SW480 (cell line): ENCODE results near the gene ACVR1.
A peak's percentile ranks its signal among the peaks of the same experiment; 100 is the strongest.

Source experiments
- DNase-seq: peaks from one replicate; pipeline ENCODE4 v3.0.0-alpha.2; 2016; ENCODE audit warnings: low spot score

The ACVR1 gene

GRCh38 chr2:157789933-157790511, 86.1 kb downstream of the ACVR1 start:
- DNase-seq, result no peak

- DNase-seq, result no peak
These were observed 86.9 kb downstream of the ACVR1 start for GRCh38 chr2:157789256-157789655.

GRCh38 chr2:157788201-157788600, 87.9 kb downstream of the ACVR1 start:
- no peak for DNase-seq

GRCh38 chr2:157787364-157787938, 88.7 kb downstream of the ACVR1 start:
- DNase-seq, result no peak

- no peak for DNase-seq
These were observed 89.3 kb downstream of the ACVR1 start for GRCh38 chr2:157786663-157787363.

- no peak for DNase-seq
These were observed 90.1 kb downstream of the ACVR1 start for GRCh38 chr2:157785866-157786662.

- DNase-seq, result no peak
These were observed 90.9 kb downstream of the ACVR1 start for GRCh38 chr2:157785200-157785599.

GRCh38 chr2:157784823-157785175, 91.3 kb downstream of the ACVR1 start:
- no peak for DNase-seq

GRCh38 chr2:157784169-157784822, 91.8 kb downstream of the ACVR1 start:
- peak; percentile 71 for DNase-seq

GRCh38 chr2:157783245-157783644, 92.9 kb downstream of the ACVR1 start:
- DNase-seq, result no peak

GRCh38 chr2:157782057-157782845, 93.9 kb downstream of the ACVR1 start:
- no peak for DNase-seq

- no peak for DNase-seq
These were observed 95.9 kb downstream of the ACVR1 start for GRCh38 chr2:157780211-157780610.

GRCh38 chr2:157779794-157780193, 96.3 kb downstream of the ACVR1 start:
- DNase-seq, result no peak

GRCh38 chr2:157777427-157777826, 98.7 kb downstream of the ACVR1 start:
- DNase-seq, result peak; percentile 37

- DNase-seq, result no peak
These were observed 104.9 kb downstream of the ACVR1 start for GRCh38 chr2:157771234-157771633.

- DNase-seq, result no peak
These were observed 106.3 kb downstream of the ACVR1 start for GRCh38 chr2:157769856-157770255.

GRCh38 chr2:157764386-157764785, 111.7 kb downstream of the ACVR1 start:
- no peak for DNase-seq

GRCh38 chr2:157761520-157761919, 114.6 kb downstream of the ACVR1 start:
- DNase-seq, result no peak

- DNase-seq, result no peak
These were observed 115.2 kb downstream of the ACVR1 start for GRCh38 chr2:157760949-157761348.

- DNase-seq, result no peak
These were observed 116.3 kb downstream of the ACVR1 start for GRCh38 chr2:157759855-157760254.

GRCh38 chr2:157758586-157758985, 117.5 kb downstream of the ACVR1 start:
- DNase-seq, result no peak

GRCh38 chr2:157757500-157757899, 118.6 kb downstream of the ACVR1 start:
- DNase-seq, result no peak
